Stimulated activated CD4-positive, alpha-beta T cell treated with anti-CD3 and anti-CD28 coated beads, Interleukin-12 subunit alpha, Interleukin-12 subunit beta, amount 100 ng/mL, for 48 hours (primary cell): ENCODE data around the gene FCRL5.

ENCODE experiments used
- DNase-seq, 3 donors: peaks; one replicate each; pipeline ENCODE4 v3.0.0-alpha.2; 2020; ENCODE audit warnings: low read depth in 2 of 3, low spot score in 1 of 3

Gene FCRL5

DNA sequence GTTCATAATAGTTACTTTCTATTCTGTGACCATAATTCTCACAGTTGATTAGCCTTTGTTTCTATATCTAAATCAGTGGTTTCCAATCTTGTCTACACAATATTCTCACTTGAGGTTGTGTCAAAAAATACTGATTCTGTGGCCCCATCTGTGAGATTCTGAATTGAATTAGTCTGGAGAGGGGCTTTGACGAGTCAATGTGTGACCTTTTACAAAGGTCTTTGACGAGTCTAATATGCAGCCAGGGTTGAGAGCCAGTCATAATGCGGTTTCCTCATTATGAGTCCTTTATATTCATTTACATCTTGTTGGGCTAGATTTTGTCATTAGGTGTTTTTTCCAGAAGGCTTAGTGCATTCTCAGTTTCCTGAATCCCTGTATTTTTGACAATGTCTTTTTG is 19.7 kb downstream of the FCRL5 start:
- no peak for DNase-seq

DNA sequence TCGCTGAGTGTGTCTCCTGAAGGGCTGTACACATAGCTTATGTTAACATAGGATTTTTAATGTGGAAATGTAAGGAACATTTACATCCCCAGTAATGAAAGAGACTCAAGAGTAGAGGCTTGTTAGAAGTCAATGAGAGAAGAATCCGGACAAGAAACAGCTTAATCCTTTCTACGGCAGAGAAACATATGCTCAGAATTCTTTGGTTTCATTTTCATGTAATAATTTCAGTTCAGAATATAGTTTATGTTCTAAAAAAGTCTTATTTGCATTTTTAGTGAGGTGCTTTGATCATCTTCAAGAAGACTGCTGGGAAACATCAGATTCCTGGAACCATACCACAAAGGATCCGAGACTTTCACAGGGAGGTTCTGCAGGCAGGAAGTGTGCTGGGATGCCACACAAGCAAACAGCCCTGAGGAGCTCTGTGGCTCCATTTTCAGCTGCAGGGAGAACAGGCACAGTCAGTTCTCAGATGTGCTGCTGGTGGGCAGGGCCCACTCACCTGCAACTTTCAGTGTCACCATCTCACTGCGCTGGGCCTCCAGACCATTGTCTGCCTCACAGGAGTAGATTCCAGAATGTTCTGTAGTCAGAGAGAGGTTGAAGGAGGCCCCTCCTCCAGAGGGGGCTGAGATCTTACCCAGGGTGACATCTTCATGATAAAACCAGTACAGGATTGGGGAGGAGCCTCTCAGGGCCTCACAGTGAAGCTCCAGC is 28.4 kb downstream of the FCRL5 start:
- DNase-seq, result no peak

- DNase-seq, result no peak
Measured at GRCh38 chr1:157521056-157521455, 31.3 kb downstream of the FCRL5 start.

DNA sequence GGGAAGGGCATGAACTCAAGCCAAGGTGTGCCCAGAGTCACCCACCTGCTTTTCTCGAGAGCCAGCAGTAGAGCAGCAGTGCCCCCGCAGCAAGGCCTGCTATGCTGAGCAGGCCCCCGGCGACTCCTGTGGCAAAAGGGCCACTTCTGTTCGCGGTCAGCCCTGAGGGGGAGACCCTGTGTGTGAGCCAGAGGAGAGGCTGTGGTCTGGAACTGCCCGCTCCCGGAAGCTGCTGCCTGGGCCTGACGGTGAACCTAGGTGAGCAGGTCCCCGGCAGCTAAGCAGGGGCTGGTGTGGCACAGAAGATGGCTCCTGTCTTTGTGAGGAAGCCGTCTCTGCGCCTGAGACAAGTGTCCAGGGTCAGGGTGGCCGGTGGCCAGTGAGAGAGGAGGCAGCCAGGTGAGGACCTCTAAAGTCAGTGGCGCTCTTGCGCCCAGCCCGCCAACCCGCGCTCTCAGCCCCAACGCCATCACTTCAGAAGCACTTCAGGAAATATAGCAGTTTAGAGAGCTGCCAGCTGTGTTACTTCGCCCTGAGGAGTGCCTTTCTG is 31.9 kb downstream of the FCRL5 start:
- no peak for DNase-seq

DNA sequence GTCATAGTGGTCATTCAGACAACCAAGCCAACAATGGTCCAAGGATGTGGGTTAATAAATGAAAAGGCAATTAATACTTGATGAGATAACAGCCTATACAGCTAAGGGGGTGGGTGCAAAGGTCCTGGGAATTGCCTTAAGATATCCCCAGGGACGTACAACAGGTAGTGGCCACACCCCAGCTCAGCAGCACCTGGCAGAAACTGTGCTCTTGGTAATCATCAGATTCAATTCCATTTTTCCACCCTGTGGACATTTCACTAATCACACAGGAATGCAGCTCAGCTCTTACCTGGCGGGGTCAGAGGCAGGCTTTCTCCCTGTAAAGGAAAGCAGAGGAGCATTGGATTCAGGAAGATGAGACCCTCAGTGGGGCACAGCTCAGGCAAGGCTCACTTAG is 32.9 kb downstream of the FCRL5 start:
- no peak for DNase-seq

DNA sequence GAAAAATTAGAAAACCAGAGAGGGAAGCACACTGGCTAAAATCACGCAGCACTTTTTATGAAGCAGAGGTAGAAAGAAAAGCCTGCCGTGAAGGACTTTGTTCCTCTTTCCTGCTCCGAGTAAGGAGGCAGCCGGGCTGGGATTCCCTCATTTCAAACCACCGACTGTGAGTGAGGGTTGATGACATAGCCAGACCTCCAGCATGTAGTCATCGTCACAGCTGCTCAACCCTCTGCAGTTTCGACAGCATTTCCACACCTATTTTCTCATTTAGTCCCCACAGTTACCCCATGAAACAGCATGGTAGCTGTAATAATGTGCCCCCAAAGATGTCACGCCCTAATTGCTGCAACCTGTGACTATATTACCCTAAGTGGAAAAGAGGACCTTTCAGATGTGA is 35.3 kb downstream of the FCRL5 start:
- DNase-seq, result no peak

DNA sequence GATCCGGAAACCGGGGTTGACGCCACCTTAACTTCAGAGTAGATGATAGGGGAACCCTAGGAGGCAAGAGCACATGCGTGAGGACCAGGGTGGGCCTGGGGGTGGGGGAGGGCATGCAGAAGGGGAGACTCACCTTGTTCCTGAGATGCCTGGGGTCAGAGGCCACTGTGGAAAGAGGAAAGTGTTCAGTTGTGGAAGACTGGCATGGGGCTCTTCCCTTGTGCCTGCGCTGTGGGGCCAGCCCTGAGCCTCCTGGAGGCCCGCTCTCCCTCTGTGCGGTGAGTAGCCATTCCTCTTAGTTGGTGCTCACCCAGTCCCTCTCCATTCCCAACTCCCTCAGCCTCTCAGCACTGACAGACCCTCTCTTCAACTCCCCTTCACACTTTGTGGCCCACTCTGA is 36.6 kb downstream of the FCRL5 start:
- no peak for DNase-seq

GRCh38 chr1:157515141-157515540 is 37.2 kb downstream of the FCRL5 start:
- DNase-seq, result no peak

DNA sequence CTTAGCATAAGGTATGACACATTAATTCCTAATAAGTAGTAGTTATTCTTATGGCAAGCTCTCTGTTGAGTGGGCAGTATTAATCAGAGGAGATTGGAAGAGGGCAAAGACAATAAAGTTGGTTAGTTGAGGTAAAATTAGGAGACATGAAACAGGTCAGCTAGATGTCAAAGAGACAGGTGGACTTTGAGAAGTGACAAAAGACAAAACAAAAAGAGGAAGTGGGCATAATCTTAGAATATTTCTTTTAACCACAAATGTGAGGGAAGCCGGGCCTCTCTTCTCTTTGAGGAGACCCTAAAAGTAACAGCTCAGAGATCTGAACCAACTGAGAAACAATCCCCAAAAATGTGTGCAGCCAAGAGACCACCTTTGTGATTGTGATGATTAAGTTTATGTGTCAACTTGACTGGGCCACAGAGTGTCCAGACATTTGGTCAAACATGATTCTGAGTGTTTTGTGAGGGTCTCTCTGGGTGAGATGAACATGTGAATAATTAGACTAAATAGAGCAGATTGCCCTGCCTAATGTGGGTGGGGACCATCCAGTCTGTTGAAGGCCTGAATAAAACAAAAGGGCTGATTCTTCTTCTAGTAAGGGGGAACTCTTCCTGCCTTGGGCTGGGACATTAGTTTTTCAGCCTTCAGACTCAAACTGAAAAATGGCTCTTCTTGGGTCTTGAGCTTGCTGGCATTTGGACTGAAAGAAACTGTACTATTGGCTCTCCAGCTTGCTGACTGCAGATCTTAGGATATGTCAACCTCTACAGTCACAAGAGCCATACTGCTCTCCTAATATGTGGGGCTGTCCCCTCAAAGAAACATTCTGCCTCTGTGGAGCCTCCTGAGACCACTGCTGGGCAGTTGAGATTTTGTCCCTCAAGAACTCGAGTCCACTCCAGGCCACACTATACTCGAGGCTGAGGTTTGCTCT is 40.0 kb downstream of the FCRL5 start:
- DNase-seq, result no peak

GRCh38 chr1:157509546-157510232 is 42.6 kb downstream of the FCRL5 start:
- no peak for DNase-seq

- no peak for DNase-seq
Measured at GRCh38 chr1:157505481-157506272, 46.6 kb downstream of the FCRL5 start.

GRCh38 chr1:157504646-157505045 is 47.7 kb downstream of the FCRL5 start:
- no peak for DNase-seq

- no peak for DNase-seq
Measured at GRCh38 chr1:157499521-157499920, 52.8 kb downstream of the FCRL5 start.

- DNase-seq, result no peak
Measured at GRCh38 chr1:157498736-157499090, 53.6 kb downstream of the FCRL5 start.

DNA sequence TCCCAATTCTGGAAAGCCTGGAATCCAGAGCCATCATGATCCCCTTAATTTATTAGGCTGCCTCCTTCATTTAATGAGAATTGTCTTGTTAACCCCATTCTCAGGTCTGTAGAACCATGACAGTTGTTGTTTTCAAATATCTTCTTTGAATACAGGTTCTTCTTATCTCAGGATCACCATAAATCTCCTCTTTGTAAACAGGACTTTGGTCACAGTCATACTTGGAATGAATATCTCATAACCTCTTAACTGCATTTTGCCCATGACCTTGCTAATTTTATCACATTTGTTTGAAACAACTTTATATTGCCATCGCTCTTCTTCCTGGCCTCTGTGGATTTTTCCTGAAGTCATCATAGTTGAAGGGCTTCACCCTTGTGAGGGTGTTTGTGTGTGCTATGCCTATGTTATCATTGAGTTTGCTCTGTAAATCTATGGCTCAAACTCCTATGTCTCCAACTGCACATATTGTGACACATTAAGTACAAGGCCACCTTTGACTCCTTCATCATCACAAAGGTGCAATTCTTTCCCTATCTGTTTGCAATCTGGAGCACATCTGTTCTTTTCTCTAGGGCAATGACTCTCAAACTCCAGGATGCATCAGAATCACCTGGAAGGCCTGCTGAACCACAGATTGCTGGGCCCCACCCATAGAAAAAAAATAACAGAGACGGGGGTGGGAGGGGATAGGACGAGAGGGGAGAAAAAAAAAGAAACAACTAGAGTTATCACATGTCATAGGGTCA is 54.2 kb downstream of the FCRL5 start:
- no peak for DNase-seq

GRCh38 chr1:157497284-157497683 is 55.0 kb downstream of the FCRL5 start:
- DNase-seq, result no peak

DNA sequence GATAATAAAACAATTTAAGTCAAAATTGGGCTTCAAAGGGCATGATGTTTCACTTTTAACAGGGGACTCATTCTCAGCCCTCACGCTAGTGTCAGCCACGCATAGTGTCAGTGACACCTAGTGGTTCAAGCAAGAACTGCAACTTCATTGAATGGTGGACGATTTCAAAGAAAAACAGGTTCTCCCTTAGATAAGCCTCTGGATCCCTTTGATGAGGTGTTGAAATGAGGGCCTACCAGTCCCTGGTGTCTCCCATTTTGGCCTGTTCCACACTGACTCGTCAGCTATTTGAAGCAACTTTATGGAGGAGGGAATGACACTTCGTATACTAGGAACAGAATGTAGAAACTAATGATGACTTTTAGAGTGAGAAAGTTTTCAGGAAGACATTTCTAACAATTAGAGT is 56.2 kb downstream of the FCRL5 start:
- DNase-seq, result peak in 2 of 3 donors; percentile 5 to 51

DNA sequence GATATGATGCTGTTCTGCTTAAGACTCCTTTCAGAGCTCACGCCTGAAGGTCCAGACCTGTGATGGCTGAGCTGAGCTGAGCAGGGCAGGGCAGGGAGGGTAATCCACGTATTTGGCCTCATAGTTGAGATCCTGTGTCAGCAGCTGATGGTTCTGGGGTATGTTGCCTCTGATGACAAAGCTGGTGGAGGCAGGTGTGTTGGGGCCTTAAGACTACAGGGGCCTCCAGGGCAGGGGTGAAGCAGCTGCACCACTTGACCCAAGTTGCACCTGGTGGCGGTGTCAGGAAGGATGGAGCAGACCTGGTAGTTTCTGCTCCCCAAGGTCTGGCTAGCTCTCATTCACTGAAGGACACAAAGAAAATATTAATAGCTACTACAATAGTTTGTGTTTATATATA is 57.0 kb downstream of the FCRL5 start:
- no peak for DNase-seq

DNA sequence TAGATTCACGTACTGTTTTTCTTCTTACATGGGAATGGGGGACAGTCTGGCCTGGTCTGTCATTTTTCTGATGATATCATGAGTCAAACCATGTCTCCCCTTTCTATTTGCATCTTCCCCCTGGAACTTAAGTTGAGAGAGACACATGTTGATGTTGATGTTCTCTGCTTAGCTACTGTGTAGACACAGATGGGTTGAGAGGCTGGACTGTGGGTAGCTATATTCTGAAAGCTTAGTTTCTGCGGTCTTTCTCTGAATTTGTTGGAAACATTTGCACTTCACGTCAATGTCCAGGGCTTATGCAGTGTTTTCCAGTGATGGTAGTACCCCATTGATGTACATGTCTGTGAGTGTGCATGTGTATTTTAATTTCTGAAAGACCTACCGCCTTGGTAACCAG is 58.2 kb downstream of the FCRL5 start:
- DNase-seq, result no peak
